K562 (cell line): ENCODE results near the gene FAM83D. TPM values are rescaled to one million over a fixed set of nuclear protein-coding genes. Genes with fewer than 3 reads are reported as not detected.

Experiments
- BCOR ChIP-seq: fragments of 450-650 bp; IDR thresholded peaks from 2 replicates; pipeline ENCODE4 v1.6.1; 2016
- EWSR1 ChIP-seq: fragments of 450-650 bp; IDR thresholded peaks from 2 replicates; pipeline ENCODE4 v1.6.1; 2018; ENCODE audit warnings: borderline replicate concordance, mild to moderate bottlenecking, low read depth, moderate library complexity; ENCODE audit not compliant: partially characterized antibody
- MBD2 ChIP-seq: sonication (generic); IDR thresholded peaks from 2 replicates; pipeline ENCODE4 v1.6.1; 2016; ENCODE audit warnings: low read depth, borderline replicate concordance
- MECOM ChIP-seq: fragments of 250-450 bp; sonication (Bioruptor Pico); IDR thresholded peaks from 2 replicates; pipeline ENCODE4 v1.8.0; 2022; ENCODE audit warnings: inconsistent platforms
- MEIS2 ChIP-seq: fragments of 450-650 bp; IDR thresholded peaks from 2 replicates; pipeline ENCODE4 v1.6.1; 2014; ENCODE audit warnings: mild to moderate bottlenecking; ENCODE audit not compliant: partially characterized antibody
- POLR2A ChIP-seq: fragments of 450-650 bp; conservative IDR thresholded peaks from 2 replicates; pipeline ENCODE4 v1.6.1; 2016
- XRCC5 ChIP-seq: fragments of 200-400 bp; formaldehyde crosslinking; IDR thresholded peaks from 2 replicates; pipeline ENCODE4 v1.6.1; 2017; ENCODE audit warnings: low read depth, mild to moderate bottlenecking, low read length
- ZBTB8A ChIP-seq: fragments of 450-650 bp; IDR thresholded peaks from 2 replicates; pipeline ENCODE4 v1.6.1; 2018; ENCODE audit warnings: mild to moderate bottlenecking, moderate library complexity; ENCODE audit not compliant: partially characterized antibody
- ZFP30 ChIP-seq: fragments of 250-450 bp; sonication (Bioruptor Pico); IDR thresholded peaks from 2 replicates; pipeline ENCODE4 v1.8.0; 2022; ENCODE audit warnings: moderate library complexity, mild to moderate bottlenecking, inconsistent platforms, borderline replicate concordance
- ZKSCAN8 ChIP-seq: fragments of 200-800 bp; sonication (Bioruptor generic); IDR thresholded peaks from 2 replicates; pipeline ENCODE4 v1.6.1; 2016; ENCODE audit warnings: missing genetic modification characterization, missing compliant biosample characterization
- polyA plus RNA-seq, 8 experiments: library from polyadenylated mRNA; depleted of rRNA in 4 of 8; stranded (reverse) in 5 of 8; unstranded in 3 of 8; fragments of >200 nt; fragmentation: Nextera tagmentation in 2 of 8; fragmentation: Illumina TruSeq in 1 of 8; extraction: Ambion mirVana in 2 of 8; extraction: Trizol in 1 of 8; gene quantifications; 2 replicates each; pipeline versions ENCODE4 v1.2.1 to v1.2.3, GENCODE V29; 2011 to 2014; ENCODE audit warnings: inconsistent platforms in 1 of 8, missing spikeins in 1 of 8
- total RNA-seq, 7 experiments: library from RNA; depleted of rRNA in 6 of 7; stranded (reverse); fragments of >200 nt in 6 of 7; fragmentation: Illumina TruSeq in 2 of 7; extraction: Trizol in 2 of 7; gene quantifications; 2 replicates each; pipeline versions ENCODE4 v1.2.1 to v1.2.3, GENCODE V29; 2011 to 2021; ENCODE audit warnings: low replicate concordance in 1 of 7
- TF ChIP-seq, protein P1 (sequence below), 2 experiments: fragments of 450-650 bp in 1 of 2; IDR thresholded peaks; 2 replicates each; pipeline ENCODE4 v1.6.1; 2011 to 2017; ENCODE audit warnings: low read depth in 2 of 2, antibody characterized with exemption in 1 of 2, borderline replicate concordance in 1 of 2, low read length in 1 of 2, mild to moderate bottlenecking in 1 of 2, mixed read lengths in 1 of 2; ENCODE audit not compliant: control insufficient read depth in 1 of 2
- TF ChIP-seq, protein P2 (sequence below): fragments of 250-450 bp; sonication (Bioruptor Pico); IDR thresholded peaks from 2 replicates; pipeline ENCODE4 v1.4.0; 2020; ENCODE audit warnings: mild to moderate bottlenecking, moderate library complexity
- TF ChIP-seq, protein P3 (sequence below): fragments of 250-450 bp; sonication (Bioruptor Pico); IDR thresholded peaks from 2 replicates; pipeline ENCODE4 v1.5.1; 2021; ENCODE audit warnings: mild to moderate bottlenecking

The FAM83D gene
- total and polyA plus RNA-seq, 9 of the 15 experiments (the other 6 are each of a cell fraction or from before 2014, with no cell fraction given) = 8.2 to 66.1 (median 43.5) TPM

GRCh38 chr20:38962044-38962927 lies 36.1 kb downstream of the FAM83D start, which contains the start of gene DHX35 (continued):
- TF ChIP-seq XRCC5 (0 out of 2 replicates have a peak, but pooled peaks have one; percentile 13), MEIS2 (no peak), ZBTB8A (no peak), ZKSCAN8 (CRISPR knock-in tag) (no peak), ZFP30 (CRISPR knock-in tag) (no peak), MECOM (CRISPR knock-in tag) (no peak), BCOR (peak; percentile 56; the same call in 1 of the 2 replicates), EWSR1 (no peak), MBD2 (no peak; the same call in 1 of the 2 replicates), POLR2A (peak; percentile 90)
- TF ChIP-seq, protein P1, sequence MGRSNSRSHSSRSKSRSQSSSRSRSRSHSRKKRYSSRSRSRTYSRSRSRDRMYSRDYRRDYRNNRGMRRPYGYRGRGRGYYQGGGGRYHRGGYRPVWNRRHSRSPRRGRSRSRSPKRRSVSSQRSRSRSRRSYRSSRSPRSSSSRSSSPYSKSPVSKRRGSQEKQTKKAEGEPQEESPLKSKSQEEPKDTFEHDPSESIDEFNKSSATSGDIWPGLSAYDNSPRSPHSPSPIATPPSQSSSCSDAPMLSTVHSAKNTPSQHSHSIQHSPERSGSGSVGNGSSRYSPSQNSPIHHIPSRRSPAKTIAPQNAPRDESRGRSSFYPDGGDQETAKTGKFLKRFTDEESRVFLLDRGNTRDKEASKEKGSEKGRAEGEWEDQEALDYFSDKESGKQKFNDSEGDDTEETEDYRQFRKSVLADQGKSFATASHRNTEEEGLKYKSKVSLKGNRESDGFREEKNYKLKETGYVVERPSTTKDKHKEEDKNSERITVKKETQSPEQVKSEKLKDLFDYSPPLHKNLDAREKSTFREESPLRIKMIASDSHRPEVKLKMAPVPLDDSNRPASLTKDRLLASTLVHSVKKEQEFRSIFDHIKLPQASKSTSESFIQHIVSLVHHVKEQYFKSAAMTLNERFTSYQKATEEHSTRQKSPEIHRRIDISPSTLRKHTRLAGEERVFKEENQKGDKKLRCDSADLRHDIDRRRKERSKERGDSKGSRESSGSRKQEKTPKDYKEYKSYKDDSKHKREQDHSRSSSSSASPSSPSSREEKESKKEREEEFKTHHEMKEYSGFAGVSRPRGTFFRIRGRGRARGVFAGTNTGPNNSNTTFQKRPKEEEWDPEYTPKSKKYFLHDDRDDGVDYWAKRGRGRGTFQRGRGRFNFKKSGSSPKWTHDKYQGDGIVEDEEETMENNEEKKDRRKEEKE (IDR thresholded peaks at IDR 0.05; ENCODE audit: borderline replicate concordance in 1 of 2, control insufficient read depth in 1 of 2, low read depth in 2 of 2, low read length in 1 of 2) = no peak
- TF ChIP-seq, protein P2, sequence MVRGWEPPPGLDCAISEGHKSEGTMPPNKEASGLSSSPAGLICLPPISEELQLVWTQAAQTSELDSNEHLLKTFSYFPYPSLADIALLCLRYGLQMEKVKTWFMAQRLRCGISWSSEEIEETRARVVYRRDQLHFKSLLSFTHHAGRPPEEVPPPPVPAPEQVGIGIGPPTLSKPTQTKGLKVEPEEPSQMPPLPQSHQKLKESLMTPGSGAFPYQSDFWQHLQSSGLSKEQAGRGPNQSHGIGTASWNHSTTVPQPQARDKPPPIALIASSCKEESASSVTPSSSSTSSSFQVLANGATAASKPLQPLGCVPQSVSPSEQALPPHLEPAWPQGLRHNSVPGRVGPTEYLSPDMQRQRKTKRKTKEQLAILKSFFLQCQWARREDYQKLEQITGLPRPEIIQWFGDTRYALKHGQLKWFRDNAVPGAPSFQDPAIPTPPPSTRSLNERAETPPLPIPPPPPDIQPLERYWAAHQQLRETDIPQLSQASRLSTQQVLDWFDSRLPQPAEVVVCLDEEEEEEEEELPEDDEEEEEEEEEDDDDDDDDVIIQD (CRISPR knock-in tag) = no peak
- TF ChIP-seq, protein P3, sequence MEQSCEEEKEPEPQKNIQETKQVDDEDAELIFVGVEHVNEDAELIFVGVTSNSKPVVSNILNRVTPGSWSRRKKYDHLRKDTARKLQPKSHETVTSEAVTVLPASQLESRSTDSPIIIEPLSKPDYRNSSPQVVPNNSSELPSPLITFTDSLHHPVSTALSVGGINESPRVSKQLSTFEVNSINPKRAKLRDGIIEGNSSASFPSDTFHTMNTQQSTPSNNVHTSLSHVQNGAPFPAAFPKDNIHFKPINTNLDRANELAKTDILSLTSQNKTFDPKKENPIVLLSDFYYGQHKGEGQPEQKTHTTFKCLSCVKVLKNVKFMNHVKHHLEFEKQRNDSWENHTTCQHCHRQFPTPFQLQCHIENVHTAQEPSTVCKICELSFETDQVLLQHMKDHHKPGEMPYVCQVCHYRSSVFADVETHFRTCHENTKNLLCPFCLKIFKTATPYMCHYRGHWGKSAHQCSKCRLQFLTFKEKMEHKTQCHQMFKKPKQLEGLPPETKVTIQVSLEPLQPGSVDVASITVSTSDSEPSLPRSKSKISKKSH (CRISPR knock-in tag) = no peak
